Spleen (tissue), 7 donors: Measurements from ENCODE around the gene ADAMTSL1.

Source experiments
- POLR2A ChIP-seq, 3 donors: fragments of 450-650 bp; IDR thresholded peaks; one replicate each; pipeline ENCODE4 v1.5.1; 2017; ENCODE audit warnings: antibody characterized with exemption in 3 of 3, mild to moderate bottlenecking in 1 of 3
- TF ChIP-seq, protein P1 (sequence below), 11 experiments: fragments of 200-600 bp in 7 of 11; fragments of 450-650 bp in 4 of 11; sonication (generic) in 4 of 11; IDR thresholded peaks in 8 of 11; conservative IDR thresholded peaks in 3 of 11; 1 replicate in 7 of 11; 2 replicates in 4 of 11; pipeline versions ENCODE4 v1.4.0 to v1.8.0; 2016 to 2021; ENCODE audit warnings: antibody characterized with exemption in 11 of 11, inconsistent platforms in 4 of 11, mild to moderate bottlenecking in 1 of 11
- donor health status: DM: no; HTN: no; CAD: no; lungs with moderate emphysema.
- donor health status: DM: no; HTN: no; CAD: no.
- donor health status: DM: no; HTN: no; CAD: no.

DNA sequence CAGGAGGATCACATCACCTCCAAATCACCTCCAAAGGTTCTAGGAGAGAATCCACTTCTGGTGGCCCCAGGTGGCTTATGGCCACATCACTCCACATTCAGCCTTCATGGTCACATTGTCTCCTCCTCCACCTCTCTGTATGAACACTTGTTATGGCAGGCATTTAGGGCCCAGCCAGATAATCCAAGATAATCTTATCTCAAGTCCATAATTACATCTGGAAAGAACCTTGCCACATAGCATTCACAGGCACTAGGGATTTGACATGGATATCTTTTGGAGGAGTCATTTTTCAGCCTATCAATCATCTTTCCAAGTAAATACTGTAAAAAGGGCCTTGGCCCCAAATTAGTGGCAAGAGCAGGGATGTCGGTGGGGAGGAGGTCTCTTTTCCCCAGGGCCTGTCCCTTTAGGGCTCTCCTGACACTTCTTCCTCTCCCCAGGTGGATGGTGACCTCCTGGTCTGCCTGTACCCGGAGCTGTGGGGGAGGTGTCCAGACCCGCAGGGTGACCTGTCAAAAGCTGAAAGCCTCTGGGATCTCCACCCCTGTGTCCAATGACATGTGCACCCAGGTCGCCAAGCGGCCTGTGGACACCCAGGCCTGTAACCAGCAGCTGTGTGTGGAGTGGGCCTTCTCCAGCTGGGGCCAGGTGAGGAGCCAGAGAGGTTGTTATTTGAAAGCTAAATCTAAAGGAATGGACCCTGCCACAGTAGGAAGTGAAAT is 418.2 kb downstream of the ADAMTSL1 start:
- TF ChIP-seq, protein P1, sequence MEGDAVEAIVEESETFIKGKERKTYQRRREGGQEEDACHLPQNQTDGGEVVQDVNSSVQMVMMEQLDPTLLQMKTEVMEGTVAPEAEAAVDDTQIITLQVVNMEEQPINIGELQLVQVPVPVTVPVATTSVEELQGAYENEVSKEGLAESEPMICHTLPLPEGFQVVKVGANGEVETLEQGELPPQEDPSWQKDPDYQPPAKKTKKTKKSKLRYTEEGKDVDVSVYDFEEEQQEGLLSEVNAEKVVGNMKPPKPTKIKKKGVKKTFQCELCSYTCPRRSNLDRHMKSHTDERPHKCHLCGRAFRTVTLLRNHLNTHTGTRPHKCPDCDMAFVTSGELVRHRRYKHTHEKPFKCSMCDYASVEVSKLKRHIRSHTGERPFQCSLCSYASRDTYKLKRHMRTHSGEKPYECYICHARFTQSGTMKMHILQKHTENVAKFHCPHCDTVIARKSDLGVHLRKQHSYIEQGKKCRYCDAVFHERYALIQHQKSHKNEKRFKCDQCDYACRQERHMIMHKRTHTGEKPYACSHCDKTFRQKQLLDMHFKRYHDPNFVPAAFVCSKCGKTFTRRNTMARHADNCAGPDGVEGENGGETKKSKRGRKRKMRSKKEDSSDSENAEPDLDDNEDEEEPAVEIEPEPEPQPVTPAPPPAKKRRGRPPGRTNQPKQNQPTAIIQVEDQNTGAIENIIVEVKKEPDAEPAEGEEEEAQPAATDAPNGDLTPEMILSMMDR (IDR thresholded peaks at IDR 0.05 in 8 of 11, conservative IDR thresholded peaks at IDR 0.05 in 3 of 11) = no peak
- no peak for TF ChIP-seq POLR2A (IDR thresholded peaks at IDR 0.05)
